ENCODE measurements around the gene UGP2. TPM values are rescaled to one million over a fixed set of nuclear protein-coding genes. Genes with fewer than 3 reads are reported as not detected.

Gene UGP2
- total and polyA plus RNA-seq, 2 of the 8 experiments (the other 6 are each of a cell fraction or from before 2014, with no cell fraction given), result 278 to 956 TPM

DNA sequence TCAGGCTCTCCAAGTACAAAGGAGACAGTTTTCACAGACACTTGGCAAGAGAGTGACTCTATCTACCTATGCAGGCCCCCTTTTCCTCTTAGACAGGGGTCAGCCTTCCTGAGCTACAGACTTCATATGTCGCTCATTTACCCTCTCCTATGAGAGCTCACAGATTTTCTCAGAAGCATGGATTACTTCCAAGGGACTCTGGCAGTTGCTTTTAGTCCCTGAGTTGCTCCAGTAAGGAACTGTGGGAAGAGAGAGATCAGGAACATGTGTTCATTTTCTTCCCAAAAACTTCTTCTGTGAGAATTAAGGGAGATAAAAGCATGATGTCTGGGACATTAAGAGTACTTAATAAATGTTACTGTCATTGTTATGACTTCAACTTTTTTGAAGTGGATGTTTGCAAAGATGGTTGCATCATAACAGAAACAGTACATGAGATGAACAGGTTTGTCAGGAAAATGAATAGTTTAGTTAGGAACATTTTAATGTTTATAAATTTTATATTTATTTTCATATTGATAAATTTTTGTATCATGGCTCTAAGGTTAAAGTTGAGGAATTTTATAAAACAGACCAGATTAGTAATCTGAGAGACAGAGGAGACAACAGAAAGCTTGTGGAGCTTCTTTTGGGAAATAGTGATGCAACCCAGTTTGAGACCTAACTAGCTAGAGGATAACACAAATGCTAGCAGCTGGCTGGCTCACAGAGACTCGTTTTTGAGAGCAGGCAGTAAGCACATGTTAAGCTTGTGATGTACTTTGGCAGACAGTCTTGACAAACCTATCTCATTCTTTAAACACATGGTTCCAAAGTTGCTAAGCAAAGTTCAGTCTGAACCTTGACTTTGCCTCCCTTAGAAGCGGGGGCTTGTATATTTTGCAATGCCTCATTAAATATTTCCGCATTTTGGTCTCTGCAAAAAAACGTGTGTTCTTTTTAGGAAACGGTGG is 21.7 kb upstream of the UGP2 start:
- no peak overlapping the region for H4K8ac ChIP-seq (ENCODE audit: extremely low read depth, insufficient read depth, low read length)
- no peaks in the 10 kb centered on the region for H3K23me2 ChIP-seq (ENCODE audit: low read depth, low read length)
- peaks cover 0 to 9% (median 0%) of the 10 kb centered on the region in 4 experiments; a peak in 1 of 7 replicates for H3K4me1 ChIP-seq (replicated peaks in 1 of 4; ENCODE audit: control insufficient read depth in 3 of 4, insufficient read depth in 4 of 4, low read length in 3 of 4)
- H3K18ac ChIP-seq (ENCODE audit: extremely low read depth, low read length), result no peak overlapping the region
- H3K79me1 ChIP-seq (ENCODE audit: low read depth, low read length), result no peaks in the 10 kb centered on the region
- no peaks in the 10 kb centered on the region for H4K20me1 ChIP-seq (replicated peaks in 1 of 2; ENCODE audit: control insufficient read depth in 1 of 2, insufficient read depth in 2 of 2, low read length in 2 of 2)
- no peaks in the 10 kb centered on the region for H3K9me3 ChIP-seq (ENCODE audit: insufficient read depth in 2 of 2, low read depth in 1 of 2, low read length in 1 of 2)
- FAIRE-seq (peak; percentile 83), DNase-seq (ENCODE audit: low read depth in 1 of 2, low spot score in 2 of 2) (no peak)
- no peak overlapping the region for H4K91ac ChIP-seq (replicated peaks; ENCODE audit: insufficient read length, low read length)
- no peak overlapping the region for H4K5ac ChIP-seq (ENCODE audit: insufficient read length, low read depth, low read length)
- no peak overlapping the region for H3K4ac ChIP-seq (replicated peaks; ENCODE audit: insufficient read length, low read depth, low read length)
- H3K36me3 ChIP-seq (ENCODE audit: control insufficient read depth in 2 of 4, insufficient read depth in 4 of 4, low read length in 3 of 4), result no peaks in the 10 kb centered on the region
- ChIA-PET CTCF (ENCODE audit: partially characterized antibody) (interaction anchor here (0.6 to 1.5 kb wide), 5 partner anchors 12 to 121 kb away, joined by 3 to 5 read pairs (median 3); no protein-coding TSS in a partner anchor), POLR2A (ENCODE audit: partially characterized antibody) (interaction anchor here (1.0 to 2.9 kb wide), 4 partner anchors 15 to 29 kb away, joined by 3 to 17 read pairs (median 4); partner anchors contain the start of gene UGP2)
- H3K27me3 ChIP-seq (replicated peaks in 1 of 4; ENCODE audit: control insufficient read depth in 3 of 4, extremely low read depth in 1 of 4, insufficient read depth in 3 of 4, low read length in 3 of 4), result peaks cover 0 to 1% (median 0%) of the 10 kb centered on the region in 4 experiments; a peak in 1 of 7 replicates
- 80% methylated on average over 6 of the region's 6 CpGs; no CpG with 5 or more reads in 1 of the 2 experiments for WGBS, 2 experiments (ENCODE audit: extremely low coverage in 1 of 2, insufficient coverage in 1 of 2, insufficient read length in 1 of 2, insufficient replicate concordance in 2 of 2, low coverage in 1 of 2, low lambda C conversion rate in 2 of 2, missing lambda C conversion rate in 1 of 2)
- H2AFZ ChIP-seq (ENCODE audit: low read length), result peak overlapping the region; percentile 75; the same call in 1 of the 2 replicates
- H3K9ac ChIP-seq (replicated peaks in 1 of 4; ENCODE audit: extremely low read depth in 1 of 4, low read depth in 3 of 4, low read length in 3 of 4), result no peak overlapping the region
- H3K14ac ChIP-seq (ENCODE audit: insufficient read length), result no peak overlapping the region
- no peak overlapping the region for H2BK12ac ChIP-seq (ENCODE audit: low read depth, low read length)
- no peak overlapping the region for H2BK15ac ChIP-seq (ENCODE audit: low read length)
- no peak overlapping the region for H2BK120ac ChIP-seq (replicated peaks; ENCODE audit: low read depth, low read length)
- no peak overlapping the region for H3K4me3 ChIP-seq (ENCODE audit: extremely low read depth in 1 of 4, insufficient read depth in 2 of 4, low read depth in 3 of 4, low read length in 4 of 4)
- H2BK20ac ChIP-seq (ENCODE audit: low read length), result no peak overlapping the region
- no peak overlapping the region for H3K56ac ChIP-seq (replicated peaks; ENCODE audit: insufficient read length, low read depth, low read length)
- H2AK5ac ChIP-seq (ENCODE audit: low read depth, low read length), result no peak overlapping the region
- H3K79me2 ChIP-seq (ENCODE audit: control insufficient read depth in 1 of 2, insufficient read depth in 2 of 2, low read length in 2 of 2), result no peaks in the 10 kb centered on the region
- TF ChIP-seq CEBPB (IDR thresholded peaks at IDR 0.05; ENCODE audit: low read depth, low read length) (peak; percentile 73), POLR2AphosphoS5 (IDR thresholded peaks at IDR 0.05; ENCODE audit: low read depth, low read length) (no peak), HDAC2 (IDR thresholded peaks at IDR 0.05; ENCODE audit: borderline replicate concordance in 1 of 2, low read depth in 2 of 2, low read length in 2 of 2) (no peak), SP4 (IDR thresholded peaks at IDR 0.05; ENCODE audit: low read length) (no peak), KDM4A (IDR thresholded peaks at IDR 0.05; ENCODE audit: low read depth, low read length, severe bottlenecking) (no peak), CTBP2 (IDR thresholded peaks at IDR 0.05; ENCODE audit: borderline replicate concordance, insufficient read depth, insufficient read length, low read length) (no peak), MAX (IDR thresholded peaks at IDR 0.05) (0 out of 2 replicates have a peak, but pooled peaks have one; percentile 9), KDM5A (IDR thresholded peaks at IDR 0.05; ENCODE audit: low read length) (no peak), POLR2A (IDR thresholded peaks at IDR 0.05; ENCODE audit: control extremely low read depth in 1 of 2, low read depth in 2 of 2, low read length in 2 of 2) (no peak)
- no peak overlapping the region for H3K4me2 ChIP-seq (ENCODE audit: insufficient read depth in 1 of 2, low read depth in 2 of 2, low read length in 2 of 2)
- no peak overlapping the region for H2BK5ac ChIP-seq (ENCODE audit: low read depth, low read length)
- H3K23ac ChIP-seq (ENCODE audit: insufficient read length), result no peak overlapping the region
- no peak overlapping the region for H3K27ac ChIP-seq (ENCODE audit: low read depth, low read length)

Data from H1 (cell line).